Dedifferentiated amniotic fluid mesenchymal stem cell (primary cell): ENCODE measurements around the gene CST9.
"Not testable (repeated sequence)": the region's sequence is repeated elsewhere in the genome, so short reads cannot be mapped to it uniquely, and the experiment has no call there.

Experiments used
- DNase-seq: peaks from one replicate; pipeline ENCODE4 v3.0.0-alpha.2; 2016; ENCODE audit errors: extremely low spot score

CST9 gene

GRCh38 chr20:23637282-23638221, 31.8 kb upstream of the CST9 start, which contains the start of gene CST3:
Gene CST3, minus strand, starts transcription at chr20:23637955. Its CDS starts 93 bp downstream, at chr20:23637862.
- peak; percentile 60 for DNase-seq

GRCh38 chr20:23636908-23637281, 31.2 kb upstream of the CST9 start:
- no peak for DNase-seq

GRCh38 chr20:23636182-23636907, 30.6 kb upstream of the CST9 start:
- no peak for DNase-seq

- DNase-seq: not testable (repeated sequence)
These were observed 30.0 kb upstream of the CST9 start for GRCh38 chr20:23635768-23636090.

GRCh38 chr20:23634985-23635767, 29.5 kb upstream of the CST9 start:
- DNase-seq: no peak

GRCh38 chr20:23634044-23634801, 28.5 kb upstream of the CST9 start:
- DNase-seq: no peak

- no peak for DNase-seq
These were observed 27.2 kb upstream of the CST9 start for GRCh38 chr20:23632711-23633573.

GRCh38 chr20:23631981-23632710, 26.4 kb upstream of the CST9 start:
- DNase-seq: no peak

GRCh38 chr20:23631226-23631822, 25.6 kb upstream of the CST9 start:
- no peak for DNase-seq

- DNase-seq: no peak
These were observed 24.7 kb upstream of the CST9 start for GRCh38 chr20:23630392-23630849.

GRCh38 chr20:23629542-23630391, 24.1 kb upstream of the CST9 start:
- no peak for DNase-seq

GRCh38 chr20:23629017-23629541, 23.4 kb upstream of the CST9 start:
- DNase-seq: no peak

- DNase-seq: no peak
These were observed 22.8 kb upstream of the CST9 start for GRCh38 chr20:23628402-23629016.

- no peak for DNase-seq
These were observed 21.8 kb upstream of the CST9 start for GRCh38 chr20:23627501-23627900.

GRCh38 chr20:23626040-23626620, 20.4 kb upstream of the CST9 start:
- no peak for DNase-seq

GRCh38 chr20:23625236-23625964, 19.7 kb upstream of the CST9 start:
- no peak for DNase-seq

GRCh38 chr20:23624324-23624691, 18.6 kb upstream of the CST9 start:
- DNase-seq: no peak
